ENCODE results near the gene TRMT44.

Gene TRMT44

DNA sequence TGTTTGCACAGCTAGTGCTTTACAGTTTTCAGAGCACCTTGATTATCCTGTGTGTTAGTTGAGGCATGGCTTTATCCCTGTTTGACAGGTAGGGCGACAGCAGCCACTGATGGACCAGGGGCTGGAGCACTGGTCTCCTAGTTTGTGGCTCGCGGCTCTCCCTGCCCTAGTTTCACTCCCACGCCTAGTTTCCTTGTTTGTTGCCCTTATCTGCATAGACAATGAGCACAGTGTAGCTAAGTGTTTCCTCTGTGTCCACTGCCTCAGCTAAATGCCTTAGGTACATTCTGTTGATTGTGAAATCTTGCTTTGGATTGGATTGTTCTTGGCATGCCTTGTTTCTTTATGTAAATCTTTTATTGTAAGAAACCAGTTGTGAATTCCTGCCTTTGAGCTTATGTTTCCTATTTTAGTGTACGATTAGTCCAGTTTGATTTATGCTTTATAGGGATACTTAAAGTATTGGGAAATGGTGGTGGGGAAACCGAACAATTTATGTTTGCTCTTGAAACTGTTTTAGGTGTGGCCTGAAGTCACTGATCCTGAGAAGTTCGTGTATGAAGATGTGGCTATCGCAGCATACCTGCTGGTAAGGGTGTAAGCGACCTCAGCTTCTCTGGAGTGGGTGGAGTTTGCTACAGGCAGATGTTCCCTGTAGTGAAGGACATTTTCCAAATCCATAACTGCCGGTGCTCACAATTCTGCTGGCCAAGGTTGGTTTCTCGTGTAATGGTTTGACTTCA is 11.0 kb downstream of the TRMT44 start:
- TF ChIP-seq FOXK2 (IDR thresholded peaks at IDR 0.05) (no peak), CTBP1 (IDR thresholded peaks at IDR 0.05; ENCODE audit: borderline replicate concordance) (no peak), FOXM1 (IDR thresholded peaks at IDR 0.05; ENCODE audit: borderline replicate concordance) (no peak), ELF4 (IDR thresholded peaks at IDR 0.05) (no peak), TARDBP (IDR thresholded peaks at IDR 0.05) (no peak), HDGF (IDR thresholded peaks at IDR 0.05; ENCODE audit: borderline replicate concordance) (no peak), SUZ12 (IDR thresholded peaks at IDR 0.05) (no peak), ZNF384 (IDR thresholded peaks at IDR 0.05) (no peak), LEF1 (IDR thresholded peaks at IDR 0.05; ENCODE audit: borderline replicate concordance) (no peak), L3MBTL2 (conservative IDR thresholded peaks at IDR 0.05) (no peak), ARNT (IDR thresholded peaks at IDR 0.05) (no peak), SP1 (IDR thresholded peaks at IDR 0.05) (no peak), BHLHE40 (IDR thresholded peaks at IDR 0.05; ENCODE audit: borderline replicate concordance) (no peak), FOXA1 (IDR thresholded peaks at IDR 0.05) (no peak), NFRKB (IDR thresholded peaks at IDR 0.05) (no peak)
- TF ChIP-seq, protein P1, sequence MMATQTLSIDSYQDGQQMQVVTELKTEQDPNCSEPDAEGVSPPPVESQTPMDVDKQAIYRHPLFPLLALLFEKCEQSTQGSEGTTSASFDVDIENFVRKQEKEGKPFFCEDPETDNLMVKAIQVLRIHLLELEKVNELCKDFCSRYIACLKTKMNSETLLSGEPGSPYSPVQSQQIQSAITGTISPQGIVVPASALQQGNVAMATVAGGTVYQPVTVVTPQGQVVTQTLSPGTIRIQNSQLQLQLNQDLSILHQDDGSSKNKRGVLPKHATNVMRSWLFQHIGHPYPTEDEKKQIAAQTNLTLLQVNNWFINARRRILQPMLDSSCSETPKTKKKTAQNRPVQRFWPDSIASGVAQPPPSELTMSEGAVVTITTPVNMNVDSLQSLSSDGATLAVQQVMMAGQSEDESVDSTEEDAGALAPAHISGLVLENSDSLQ (IDR thresholded peaks at IDR 0.05), result no peak
- ChIA-PET CTCF (interaction anchor here (1.2 kb wide), 1 partner anchor 17 kb away, joined by 3 read pairs; no protein-coding TSS in a partner anchor), POLR2A (interaction anchor here (2.1 kb wide), 1 partner anchor 11 kb away, joined by 6 read pairs; the partner anchor contains the start of genes ACOX3 and TRMT44)
- no peak for DNase-seq (ENCODE audit: extremely low spot score)

DNA sequence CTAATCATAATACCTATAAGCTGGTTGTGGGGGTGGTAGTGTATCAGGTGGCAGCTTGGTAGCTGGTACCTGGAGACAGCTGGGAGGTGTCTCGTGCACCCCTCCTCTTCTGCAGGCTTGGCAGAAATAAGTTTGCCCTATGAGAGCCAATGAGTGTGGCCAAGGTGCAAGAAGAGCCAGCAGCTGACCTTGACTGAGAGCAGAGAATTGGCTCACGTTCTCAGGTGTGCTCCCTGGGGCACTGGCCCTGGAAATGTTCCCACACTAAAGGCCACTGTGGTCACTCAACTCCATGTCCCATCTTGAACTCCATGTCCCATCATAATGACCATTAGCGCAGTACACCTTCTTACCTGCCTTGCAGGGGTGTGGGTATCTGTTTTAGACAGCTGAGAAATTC is 13.4 kb downstream of the TRMT44 start:
- ChIA-PET POLR2A (interaction anchor here (0.9 to 1.7 kb wide), 3 partner anchors 13 to 25 kb away, joined by 3 to 9 read pairs (median 3); partner anchors contain the start of genes ACOX3 and TRMT44), CTCF (no interaction called here)
- TF ChIP-seq FOXK2 (IDR thresholded peaks at IDR 0.05), result no peak
- no peak for TF ChIP-seq SP1 (IDR thresholded peaks at IDR 0.05)
- no peak for TF ChIP-seq BHLHE40 (IDR thresholded peaks at IDR 0.05; ENCODE audit: borderline replicate concordance)
- TF ChIP-seq CTBP1 (IDR thresholded peaks at IDR 0.05; ENCODE audit: borderline replicate concordance), result no peak
- no peak for TF ChIP-seq FOXA1 (IDR thresholded peaks at IDR 0.05)
- no peak for TF ChIP-seq LEF1 (IDR thresholded peaks at IDR 0.05; ENCODE audit: borderline replicate concordance)
- TF ChIP-seq ZNF384 (IDR thresholded peaks at IDR 0.05), result no peak
- TF ChIP-seq L3MBTL2 (conservative IDR thresholded peaks at IDR 0.05), result no peak
- TF ChIP-seq ELF4 (IDR thresholded peaks at IDR 0.05), result no peak
- TF ChIP-seq TARDBP (IDR thresholded peaks at IDR 0.05), result no peak
- DNase-seq (ENCODE audit: extremely low spot score), result no peak

DNA sequence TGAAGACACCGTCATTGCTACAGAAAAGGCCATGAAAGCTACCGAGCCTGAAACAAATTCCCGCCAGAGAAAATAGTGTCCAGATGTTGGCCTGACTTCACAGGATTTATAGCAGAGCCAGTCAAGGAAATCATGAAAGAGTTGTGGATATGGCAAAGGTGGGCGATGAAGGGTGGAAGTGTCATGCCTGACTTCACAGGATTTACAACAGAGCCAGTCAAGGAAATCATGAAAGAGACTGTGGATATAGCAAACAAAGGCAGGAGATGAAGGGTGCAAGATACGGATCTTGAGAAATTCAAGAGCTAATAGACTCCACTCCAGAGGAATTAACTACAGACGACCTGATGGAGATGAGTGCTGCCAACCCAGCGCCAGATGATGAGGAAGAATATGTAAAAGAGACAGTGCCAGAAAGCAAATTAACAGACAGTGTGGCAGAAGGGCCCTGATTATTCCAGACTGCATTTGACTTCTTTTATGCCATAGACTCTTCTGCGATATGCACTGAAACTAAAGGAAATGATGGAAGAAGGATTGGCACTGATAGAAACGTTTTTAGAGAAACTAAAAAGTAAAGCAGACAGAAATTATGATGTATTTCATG is 17.2 kb downstream of the TRMT44 start:
- CTCF ChIA-PET, result no interaction called here
- POLR2A ChIA-PET, result no interaction called here
- no peak for DNase-seq (ENCODE audit: extremely low spot score)
- TF ChIP-seq SP1 (IDR thresholded peaks at IDR 0.05), result no peak
- no peak for TF ChIP-seq ARNT (IDR thresholded peaks at IDR 0.05)
- no peak for TF ChIP-seq CTBP1 (IDR thresholded peaks at IDR 0.05; ENCODE audit: borderline replicate concordance)
- no peak for TF ChIP-seq FOXK2 (IDR thresholded peaks at IDR 0.05)
- TF ChIP-seq NFRKB (IDR thresholded peaks at IDR 0.05), result no peak
- TF ChIP-seq ELF4 (IDR thresholded peaks at IDR 0.05), result no peak
- TF ChIP-seq ZNF384 (IDR thresholded peaks at IDR 0.05), result no peak
- no peak for TF ChIP-seq HDGF (IDR thresholded peaks at IDR 0.05; ENCODE audit: borderline replicate concordance)
- TF ChIP-seq TARDBP (IDR thresholded peaks at IDR 0.05), result no peak

DNA sequence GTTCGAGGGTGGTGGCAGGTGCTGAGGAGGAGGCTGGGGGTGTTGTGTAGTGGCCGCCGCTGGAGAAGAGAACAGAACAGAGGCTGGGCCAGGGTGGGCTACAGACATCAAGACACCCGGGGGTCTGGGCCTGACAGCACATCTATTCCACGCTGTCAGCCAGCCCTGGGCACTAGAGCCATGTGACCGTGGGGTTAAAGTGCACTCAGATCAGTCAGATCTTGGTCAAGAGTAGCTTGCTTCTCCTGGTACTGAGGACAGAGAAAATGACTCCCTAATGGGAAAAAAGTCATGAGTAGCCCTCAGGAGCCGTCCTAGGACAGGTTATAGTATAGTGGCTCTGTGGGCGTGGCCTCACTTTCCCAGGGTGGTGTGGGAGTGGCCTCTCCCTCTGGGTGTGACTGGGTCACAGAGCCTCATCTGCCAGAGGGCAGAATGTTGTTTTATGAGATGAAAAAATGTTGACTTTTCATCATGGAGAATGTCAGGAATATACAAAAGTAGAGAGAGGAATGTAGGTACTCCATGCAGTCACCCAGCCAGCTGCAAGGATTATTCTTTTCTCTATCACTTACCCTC is 19.4 kb downstream of the TRMT44 start:
- no peak for DNase-seq (ENCODE audit: extremely low spot score)
- ChIA-PET CTCF (no interaction called here), POLR2A (no interaction called here)
- TF ChIP-seq CTBP1 (IDR thresholded peaks at IDR 0.05; ENCODE audit: borderline replicate concordance) (no peak), HDGF (IDR thresholded peaks at IDR 0.05; ENCODE audit: borderline replicate concordance) (no peak), SUZ12 (IDR thresholded peaks at IDR 0.05) (no peak)

DNA sequence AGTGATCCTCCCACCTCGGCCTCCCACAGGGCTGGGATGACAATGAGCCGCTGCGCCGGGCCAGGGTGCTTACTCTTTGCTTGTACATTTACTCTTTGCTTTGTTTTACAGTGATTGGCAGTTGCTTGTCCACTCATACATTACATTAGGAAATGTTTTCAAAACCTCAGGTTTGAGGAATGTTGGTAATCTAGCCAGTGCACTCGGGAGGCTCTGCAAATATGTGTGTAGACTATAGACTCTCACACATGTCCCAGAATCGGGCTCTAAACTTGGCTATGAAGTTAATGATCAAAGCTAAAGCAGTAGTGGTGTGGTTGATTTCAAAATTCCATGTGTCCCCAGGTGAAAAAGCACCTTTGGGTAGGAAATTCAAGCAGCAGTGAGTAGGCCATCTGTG is 20.5 kb downstream of the TRMT44 start:
- ChIA-PET CTCF (no interaction called here), POLR2A (no interaction called here)
- DNase-seq (ENCODE audit: extremely low spot score), result no peak
- TF ChIP-seq LEF1 (IDR thresholded peaks at IDR 0.05; ENCODE audit: borderline replicate concordance) (no peak), HDGF (IDR thresholded peaks at IDR 0.05; ENCODE audit: borderline replicate concordance) (no peak), ARNT (IDR thresholded peaks at IDR 0.05) (no peak), SUZ12 (IDR thresholded peaks at IDR 0.05) (no peak), L3MBTL2 (conservative IDR thresholded peaks at IDR 0.05) (no peak), NFRKB (IDR thresholded peaks at IDR 0.05) (no peak), BHLHE40 (IDR thresholded peaks at IDR 0.05; ENCODE audit: borderline replicate concordance) (no peak), FOXM1 (IDR thresholded peaks at IDR 0.05; ENCODE audit: borderline replicate concordance) (no peak), ZNF384 (IDR thresholded peaks at IDR 0.05) (no peak), SP1 (IDR thresholded peaks at IDR 0.05) (no peak), CTBP1 (IDR thresholded peaks at IDR 0.05; ENCODE audit: borderline replicate concordance) (no peak), TARDBP (IDR thresholded peaks at IDR 0.05) (no peak), FOXA1 (IDR thresholded peaks at IDR 0.05) (no peak), FOXK2 (IDR thresholded peaks at IDR 0.05) (no peak)
- TF ChIP-seq, protein P1 (IDR thresholded peaks at IDR 0.05), result no peak

DNA sequence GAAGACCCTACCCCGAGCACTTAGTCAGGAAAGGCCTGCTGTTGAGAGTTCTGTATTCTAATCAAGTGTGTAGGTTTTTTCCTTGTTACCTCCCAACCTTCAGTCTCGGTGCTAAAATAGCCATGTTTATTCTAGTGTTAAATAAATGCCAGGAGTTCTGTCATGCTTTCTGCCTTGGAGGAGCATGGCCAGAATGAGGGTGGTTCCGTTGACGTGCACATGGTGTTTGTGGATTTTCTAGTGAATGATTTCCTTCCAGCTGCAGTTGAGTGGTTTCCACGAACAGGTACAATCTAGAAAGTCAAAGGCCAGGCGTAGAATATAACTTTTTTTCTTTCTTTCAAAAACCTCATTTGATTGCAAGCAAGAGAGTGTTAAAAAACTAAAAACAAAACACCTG is 21.0 kb downstream of the TRMT44 start:
- TF ChIP-seq SP1 (IDR thresholded peaks at IDR 0.05) (no peak), NFRKB (IDR thresholded peaks at IDR 0.05) (no peak), FOXM1 (IDR thresholded peaks at IDR 0.05; ENCODE audit: borderline replicate concordance) (no peak), SUZ12 (IDR thresholded peaks at IDR 0.05) (no peak), FOXK2 (IDR thresholded peaks at IDR 0.05) (no peak), ARNT (IDR thresholded peaks at IDR 0.05) (no peak), FOXA1 (IDR thresholded peaks at IDR 0.05) (no peak), HDGF (IDR thresholded peaks at IDR 0.05; ENCODE audit: borderline replicate concordance) (no peak), BHLHE40 (IDR thresholded peaks at IDR 0.05; ENCODE audit: borderline replicate concordance) (no peak), ZNF384 (IDR thresholded peaks at IDR 0.05) (no peak), CTBP1 (IDR thresholded peaks at IDR 0.05; ENCODE audit: borderline replicate concordance) (no peak), L3MBTL2 (conservative IDR thresholded peaks at IDR 0.05) (no peak), TARDBP (IDR thresholded peaks at IDR 0.05) (no peak), ELF4 (IDR thresholded peaks at IDR 0.05) (no peak)
- TF ChIP-seq, protein P1 (IDR thresholded peaks at IDR 0.05), result no peak
- CTCF ChIA-PET, result no interaction called here
- DNase-seq (ENCODE audit: extremely low spot score), result no peak
- POLR2A ChIA-PET, result no interaction called here
